ENCODE results near the gene U2AF1L4.

- TF ChIP-seq TAF1 (IDR thresholded peaks at IDR 0.05; ENCODE audit: borderline replicate concordance, low read depth, low read length) (no peak), POLR2AphosphoS5 (IDR thresholded peaks at IDR 0.05; ENCODE audit: low read depth, low read length) (no peak), POLR2A (IDR thresholded peaks at IDR 0.05; ENCODE audit: low read depth, low read length) (no peak)
Observed at GRCh38 chr19:35766571-35767104, 21.4 kb upstream of the U2AF1L4 start.

Measured in GM12892 (cell line).